ENCODE data around the gene ABCC2.
"Not testable (repeated sequence)": the region's sequence is repeated elsewhere in the genome, so short reads cannot be mapped to it uniquely, and the experiment has no call there.

Gene ABCC2

GRCh38 chr10:99895066-99895465 lies 112.6 kb downstream of the ABCC2 start:
- not testable (repeated sequence) for DNase-seq (ENCODE audit: low read depth, low spot score)

GRCh38 chr10:99895867-99896266 lies 113.4 kb downstream of the ABCC2 start:
- DNase-seq (ENCODE audit: low read depth, low spot score), result no peak

All from astrocyte of the hippocampus (primary cell).